ENCODE data around the gene SOWAHB. TPM values are rescaled to one million over a fixed set of nuclear protein-coding genes. Genes with fewer than 3 reads are reported as not detected.

The SOWAHB gene
- total and polyA plus RNA-seq, 2 experiments from 2014 or later = 8.7 to 18.9 TPM

GRCh38 chr4:76931087-76931486 lies 33.1 kb upstream of the SOWAHB start:
- H3K4me3 ChIP-seq = no peak overlapping the region
- no peaks in the 10 kb centered on the region for H4K20me1 ChIP-seq (ENCODE audit: insufficient read depth, poor library complexity, severe bottlenecking)
- TF ChIP-seq EZH2phosphoT487 (IDR thresholded peaks at IDR 0.05; ENCODE audit: low read depth, severe bottlenecking, unreplicated experiment) (no peak), CTCF (IDR thresholded peaks at IDR 0.05; ENCODE audit: poor library complexity) (no peak), EZH2 (IDR thresholded peaks at IDR 0.05; ENCODE audit: borderline replicate concordance) (no peak)
- no peaks in the 10 kb centered on the region for H3K9me3 ChIP-seq (ENCODE audit: low read depth)
- H3K27ac ChIP-seq = no peak overlapping the region
- no peak for DNase-seq (ENCODE audit: low spot score)
- no peaks in the 10 kb centered on the region for H3K79me2 ChIP-seq
- no peak overlapping the region for H2AFZ ChIP-seq
- no peaks in the 10 kb centered on the region for H3K36me3 ChIP-seq (replicated peaks; ENCODE audit: insufficient read depth, low read depth)
- no peaks in the 10 kb centered on the region for H3K9me2 ChIP-seq (replicated peaks; ENCODE audit: insufficient read depth)
- H3K4me1 ChIP-seq (ENCODE audit: insufficient read depth) = no peaks in the 10 kb centered on the region
- no peak overlapping the region for H3K4me2 ChIP-seq
- no peaks in the 10 kb centered on the region for H3K27me3 ChIP-seq

GRCh38 chr4:76930685-76931084 lies 32.7 kb upstream of the SOWAHB start:
- no peaks in the 10 kb centered on the region for H3K79me2 ChIP-seq
- no peak overlapping the region for H3K4me2 ChIP-seq
- H3K27ac ChIP-seq = no peak overlapping the region
- TF ChIP-seq CTCF (IDR thresholded peaks at IDR 0.05; ENCODE audit: poor library complexity) = no peak
- TF ChIP-seq EZH2phosphoT487 (IDR thresholded peaks at IDR 0.05; ENCODE audit: low read depth, severe bottlenecking, unreplicated experiment) = no peak
- no peak for TF ChIP-seq EZH2 (IDR thresholded peaks at IDR 0.05; ENCODE audit: borderline replicate concordance)
- no peaks in the 10 kb centered on the region for H3K4me1 ChIP-seq (ENCODE audit: insufficient read depth)
- no peak for DNase-seq (ENCODE audit: low spot score)
- H2AFZ ChIP-seq = no peak overlapping the region
- WGBS (ENCODE audit: low lambda C conversion rate, missing lambda C conversion rate) = 84% methylated on average over 2 of the region's 2 CpGs
- no peaks in the 10 kb centered on the region for H3K9me3 ChIP-seq (ENCODE audit: low read depth)
- H4K20me1 ChIP-seq (ENCODE audit: insufficient read depth, poor library complexity, severe bottlenecking) = no peaks in the 10 kb centered on the region
- no peaks in the 10 kb centered on the region for H3K36me3 ChIP-seq (replicated peaks; ENCODE audit: insufficient read depth, low read depth)
- no peak overlapping the region for H3K4me3 ChIP-seq
- H3K9me2 ChIP-seq (replicated peaks; ENCODE audit: insufficient read depth) = no peaks in the 10 kb centered on the region
- no peaks in the 10 kb centered on the region for H3K27me3 ChIP-seq

GRCh38 chr4:76926841-76927240 lies 28.9 kb upstream of the SOWAHB start:
- no peak for TF ChIP-seq CTCF (IDR thresholded peaks at IDR 0.05; ENCODE audit: poor library complexity)
- no peak for TF ChIP-seq EZH2phosphoT487 (IDR thresholded peaks at IDR 0.05; ENCODE audit: low read depth, severe bottlenecking, unreplicated experiment)
- TF ChIP-seq EZH2 (IDR thresholded peaks at IDR 0.05; ENCODE audit: borderline replicate concordance) = no peak
- Histone ChIP-seq H3K27me3 (no peaks in the 10 kb centered on the region), H3K4me3 (no peak overlapping the region), H3K36me3 (replicated peaks; ENCODE audit: insufficient read depth, low read depth) (no peaks in the 10 kb centered on the region), H3K4me2 (no peak overlapping the region), H3K4me1 (ENCODE audit: insufficient read depth) (no peaks in the 10 kb centered on the region), H3K27ac (no peak overlapping the region), H3K79me2 (no peaks in the 10 kb centered on the region), H3K9me3 (ENCODE audit: low read depth) (no peaks in the 10 kb centered on the region), H4K20me1 (ENCODE audit: insufficient read depth, poor library complexity, severe bottlenecking) (no peaks in the 10 kb centered on the region), H2AFZ (no peak overlapping the region), H3K9me2 (replicated peaks; ENCODE audit: insufficient read depth) (no peaks in the 10 kb centered on the region)
- no peak for DNase-seq (ENCODE audit: low spot score)
- WGBS (ENCODE audit: low lambda C conversion rate, missing lambda C conversion rate) = 96% methylated on average over 6 of the region's 6 CpGs
